Measurements from ENCODE around the gene LHX3.

DNA sequence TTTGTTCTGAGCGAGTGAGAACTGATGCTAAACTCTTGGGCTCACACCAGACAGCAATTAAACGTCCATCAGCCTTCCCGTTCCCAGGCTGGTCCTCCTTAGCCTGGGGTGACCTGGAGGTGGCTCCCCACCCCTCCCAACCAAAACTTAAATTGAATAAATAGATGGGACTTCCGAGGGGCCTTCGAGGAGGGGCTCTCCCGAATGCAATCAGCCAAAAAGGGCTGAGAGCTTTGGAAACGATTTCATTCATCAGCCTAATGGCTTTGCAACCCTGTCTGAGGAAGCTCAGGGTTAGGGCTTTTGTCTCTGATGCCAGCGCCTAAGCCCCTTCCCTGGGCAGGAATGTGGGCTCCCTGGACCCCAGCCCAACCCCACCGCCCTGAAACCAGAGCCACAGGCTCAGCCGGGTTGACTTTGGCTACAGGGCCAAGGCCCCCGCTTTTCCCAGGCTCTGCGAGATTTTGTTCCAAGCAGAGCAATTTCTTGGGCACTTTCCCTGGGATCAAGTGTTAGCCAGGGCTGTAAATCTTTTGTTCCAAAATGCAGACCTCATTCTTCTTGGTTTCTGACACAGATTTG lies 29.2 kb downstream of the LHX3 start:
- TF ChIP-seq CTCF (IDR thresholded peaks at IDR 0.05) (no peak), POLR2A (IDR thresholded peaks at IDR 0.05; ENCODE audit: low read length) (no peak), REST (IDR thresholded peaks at IDR 0.05) (no peak), EP300 (IDR thresholded peaks at IDR 0.05) (no peak)
